Common myeloid progenitor, CD34-positive (primary cell): ENCODE data around the gene FOXA1.
A peak's percentile ranks its signal among the peaks of the same experiment; 100 is the strongest.

Experiments used
- CTCF ChIA-PET: fragments of 350-600 bp; sonication (Branson Sonifier 250); formaldehyde crosslinking; loops from one replicate; lab custom pipeline; 2021; ENCODE audit warnings: antibody characterized with exemption; lab: Charles Lee
- POLR2A ChIA-PET: fragments of 350-600 bp; sonication (Branson Sonifier 250); formaldehyde crosslinking; loops from one replicate; lab custom pipeline; 2021; ENCODE audit warnings: antibody characterized with exemption; lab: Charles Lee
- DNase-seq, 3 donors: peaks; one replicate each; pipeline versions ENCODE4 v3.0.0 to v3.0.0-alpha.2; 2013
- H3K27ac ChIP-seq, 2 experiments: 1 replicate in 1 of 2; 2 replicates in 1 of 2; pipeline ENCODE4 v1.7.0; 2013; ENCODE audit warnings: inconsistent platforms in 2 of 2, low read length in 2 of 2, mild to moderate bottlenecking in 2 of 2, low read depth in 1 of 2, moderate library complexity in 1 of 2; ENCODE audit not compliant: severe bottlenecking in 2 of 2, insufficient read depth in 1 of 2, poor library complexity in 1 of 2
- H3K27me3 ChIP-seq, 5 experiments: replicated peaks in 2 of 5; 1 replicate in 3 of 5; 2 replicates in 2 of 5; pipeline versions ENCODE4 v1.6.1 to v1.7.0; 2013; ENCODE audit warnings: low read length in 4 of 5, mild to moderate bottlenecking in 2 of 5, moderate library complexity in 2 of 5, inconsistent platforms in 1 of 5; ENCODE audit not compliant: insufficient read depth in 5 of 5, control insufficient read depth in 4 of 5
- H3K36me3 ChIP-seq, 4 experiments: 1 replicate in 2 of 4; 2 replicates in 2 of 4; pipeline versions ENCODE4 v1.6.1 to v1.7.0; 2013; ENCODE audit warnings: low read length in 3 of 4, control low read depth in 1 of 4, mild to moderate bottlenecking in 1 of 4; ENCODE audit not compliant: control insufficient read depth in 4 of 4, insufficient read depth in 4 of 4
- H3K4me1 ChIP-seq, 4 experiments: 1 replicate in 3 of 4; 2 replicates in 1 of 4; pipeline versions ENCODE4 v1.6.1 to v1.7.1; 2013; ENCODE audit warnings: low read length in 3 of 4, mild to moderate bottlenecking in 3 of 4, control low read depth in 1 of 4, inconsistent platforms in 1 of 4, moderate library complexity in 1 of 4; ENCODE audit not compliant: control insufficient read depth in 4 of 4, insufficient read depth in 4 of 4; ENCODE audit errors: control extremely low read depth in 1 of 4
- H3K4me3 ChIP-seq, 7 experiments: 1 replicate in 4 of 7; 2 replicates in 3 of 7; pipeline versions ENCODE4 v1.5.1 to v1.7.0; 2013; ENCODE audit warnings: mild to moderate bottlenecking in 7 of 7, low read length in 6 of 7, moderate library complexity in 6 of 7, inconsistent platforms in 2 of 7, low read depth in 2 of 7, control low read depth in 1 of 7; ENCODE audit not compliant: insufficient read depth in 4 of 7, control insufficient read depth in 1 of 7; ENCODE audit errors: extremely low read depth in 1 of 7
- H3K9me3 ChIP-seq, 5 experiments: 1 replicate in 4 of 5; 2 replicates in 1 of 5; pipeline versions ENCODE4 v1.6.1 to v1.7.1; 2013; ENCODE audit warnings: low read length in 4 of 5, mild to moderate bottlenecking in 2 of 5, inconsistent platforms in 1 of 5, low read depth in 1 of 5, moderate library complexity in 1 of 5; ENCODE audit not compliant: control insufficient read depth in 4 of 5, insufficient read depth in 2 of 5; ENCODE audit errors: control extremely low read depth in 1 of 5
- WGBS: methylation state at CpG from one replicate; pipeline ENCODE4 v1.1.5; 2013; ENCODE audit not compliant: insufficient coverage; 5-methylcytosine and 5-hydroxymethylcytosine counted together

Gene FOXA1

GRCh38 chr14:37594238-37594970 is 645 bp downstream of the FOXA1 start:
- no peak overlapping the region for H3K27ac ChIP-seq
- H3K27me3 ChIP-seq: peaks cover 22 to 97% (median 53%) of the 10 kb centered on the region in 5 experiments
- peaks cover 0 to 9% (median 2%) of the 10 kb centered on the region in 5 experiments for H3K9me3 ChIP-seq
- WGBS: 1% methylated on average over 40 of the region's 56 CpGs
- POLR2A ChIA-PET: no interaction called here
- H3K4me1 ChIP-seq: peaks cover 0 to 32% (median 28%) of the 10 kb centered on the region in 4 experiments
- no peaks in the 10 kb centered on the region for H3K36me3 ChIP-seq
- DNase-seq: peak; percentile 87 to 94 (median 90)
- H3K4me3 ChIP-seq: peak overlapping the region in 6 of 7 experiments; percentile 25 to 69 (median 48)
- CTCF ChIA-PET: interaction anchor here (1.0 to 1.7 kb wide), 2 partner anchors 347 to 348 kb away, joined by 4 to 7 read pairs; no protein-coding TSS in a partner anchor

GRCh38 chr14:37593511-37594237 is 1.4 kb downstream of the FOXA1 start:
- Histone ChIP-seq H3K4me1 (peaks cover 0 to 29% (median 25%) of the 10 kb centered on the region in 4 experiments), H3K27ac (no peak overlapping the region), H3K4me3 (peak overlapping the region in 2 of 7 experiments; percentile 63 to 69), H3K27me3 (peaks cover 23 to 97% (median 55%) of the 10 kb centered on the region in 5 experiments), H3K36me3 (no peaks in the 10 kb centered on the region), H3K9me3 (peaks cover 0 to 7% (median 4%) of the 10 kb centered on the region in 5 experiments)
- ChIA-PET CTCF (interaction anchor here (1.2 to 1.7 kb wide), 2 partner anchors 9 to 347 kb away, joined by 4 to 7 read pairs; no protein-coding TSS in a partner anchor), POLR2A (no interaction called here)
- peak in 1 of 3 donors; percentile 3 for DNase-seq
- 0% methylated on average over 2 of the region's 14 CpGs for WGBS

- ChIA-PET CTCF (interaction anchor here (1.2 to 1.7 kb wide), 2 partner anchors 8 to 346 kb away, joined by 4 to 7 read pairs; no protein-coding TSS in a partner anchor), POLR2A (no interaction called here)
- peak in 1 of 3 donors; percentile 8 for DNase-seq
- no peak overlapping the region for H3K4me3 ChIP-seq
- H3K27ac ChIP-seq: no peak overlapping the region
- H3K27me3 ChIP-seq: peaks cover 25 to 97% (median 50%) of the 10 kb centered on the region in 5 experiments
- peaks cover 0 to 27% (median 23%) of the 10 kb centered on the region in 4 experiments for H3K4me1 ChIP-seq
- WGBS: 9% methylated on average over 35 of the region's 42 CpGs
- no peaks in the 10 kb centered on the region for H3K36me3 ChIP-seq
- peaks cover 0 to 4% (median 3%) of the 10 kb centered on the region in 5 experiments for H3K9me3 ChIP-seq
Observed at GRCh38 chr14:37592482-37593408, 2.3 kb downstream of the FOXA1 start.

- POLR2A ChIA-PET: no interaction called here
- Histone ChIP-seq H3K9me3 (peaks cover 0 to 4% (median 3%) of the 10 kb centered on the region in 5 experiments), H3K27ac (no peak overlapping the region), H3K4me3 (no peak overlapping the region), H3K4me1 (peaks cover 0 to 27% (median 23%) of the 10 kb centered on the region in 4 experiments), H3K27me3 (peaks cover 27 to 97% (median 46%) of the 10 kb centered on the region in 5 experiments), H3K36me3 (no peaks in the 10 kb centered on the region)
- DNase-seq: peak in 1 of 3 donors; percentile 26
- CTCF ChIA-PET: interaction anchor here (1.0 kb wide), 1 partner anchor 10 kb away, joined by 3 read pairs; no protein-coding TSS in a partner anchor
- WGBS: 12% methylated on average over 53 of the region's 58 CpGs
Observed at GRCh38 chr14:37591941-37592481, 3.0 kb downstream of the FOXA1 start.

GRCh38 chr14:37591311-37591940 is 3.6 kb downstream of the FOXA1 start:
- Histone ChIP-seq H3K4me1 (peaks cover 0 to 27% (median 23%) of the 10 kb centered on the region in 4 experiments), H3K9me3 (peaks cover 0 to 4% (median 3%) of the 10 kb centered on the region in 5 experiments), H3K27ac (no peak overlapping the region), H3K4me3 (no peak overlapping the region), H3K36me3 (no peaks in the 10 kb centered on the region), H3K27me3 (peaks cover 25 to 97% (median 43%) of the 10 kb centered on the region in 5 experiments)
- peak in 1 of 3 donors; percentile 27 for DNase-seq
- ChIA-PET CTCF (interaction anchor here (1.0 kb wide), 1 partner anchor 10 kb away, joined by 3 read pairs; no protein-coding TSS in a partner anchor), POLR2A (no interaction called here)
- WGBS: 7% methylated on average over 39 of the region's 45 CpGs
